Activated T-cell treated with anti-CD3 and anti-CD28 coated beads for 48 hours (primary cell): ENCODE measurements around the gene ST8SIA1.
"Not testable (repeated sequence)": the region's sequence is repeated elsewhere in the genome, so short reads cannot be mapped to it uniquely, and the experiment has no call there.

ENCODE experiments used
- DNase-seq: peaks from one replicate; pipeline ENCODE4 v3.0.0-alpha.2; 2020; ENCODE audit warnings: low read depth

The ST8SIA1 gene

GRCh38 chr12:22169376-22169775 is 165.1 kb downstream of the ST8SIA1 start:
- no peak for DNase-seq

DNA sequence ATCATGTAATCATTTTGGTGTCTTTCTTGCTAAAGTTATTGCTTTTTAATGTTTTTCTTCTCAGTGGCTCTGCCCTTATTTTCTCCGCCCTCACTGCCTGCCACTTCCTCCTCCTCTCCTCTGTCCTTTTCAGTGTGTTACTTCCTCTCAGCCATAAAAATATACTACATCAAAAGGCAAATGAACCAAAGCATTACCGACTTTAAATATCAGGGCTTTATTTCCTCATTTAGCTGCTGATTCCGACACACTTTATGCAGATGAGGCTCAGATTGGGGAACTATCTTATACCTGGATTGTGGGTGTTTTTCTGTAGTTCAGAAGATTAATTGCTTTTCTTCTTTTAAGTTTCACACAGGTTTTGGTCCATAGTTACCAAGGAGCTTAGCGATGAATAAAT is 170.4 kb downstream of the ST8SIA1 start:
- no peak for DNase-seq

GRCh38 chr12:22163594-22163993 is 170.9 kb downstream of the ST8SIA1 start:
- no peak for DNase-seq

DNA sequence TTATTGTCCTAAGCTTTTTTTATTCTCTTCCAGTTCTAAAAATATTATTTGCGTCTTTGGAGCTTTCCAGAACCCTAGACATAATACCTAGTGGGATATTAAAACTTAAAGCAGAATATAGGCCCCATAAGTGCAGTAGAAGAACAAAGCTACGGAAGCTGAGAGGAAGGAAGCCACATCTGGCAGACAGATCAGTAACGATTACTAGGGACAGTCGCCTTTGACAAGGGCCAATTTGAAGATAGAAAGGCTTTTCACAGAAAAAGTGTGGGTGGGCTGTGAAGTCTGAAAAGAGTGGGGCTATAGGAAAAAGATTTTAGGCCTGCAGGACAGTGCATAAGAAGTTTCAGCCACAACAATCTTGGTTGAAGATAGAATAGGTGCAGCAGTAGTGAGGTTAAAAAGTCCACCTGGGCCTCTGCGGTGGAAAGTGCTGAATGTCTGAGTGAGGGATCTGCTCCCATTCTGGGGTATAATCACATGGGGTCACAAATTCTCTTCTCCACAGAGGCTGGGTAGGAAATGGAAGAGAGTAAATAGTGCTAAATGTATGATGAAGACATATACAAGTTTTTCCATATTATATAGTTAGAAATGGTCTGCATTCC is 174.0 kb downstream of the ST8SIA1 start:
- DNase-seq, result no peak

GRCh38 chr12:22149286-22149685 is 185.2 kb downstream of the ST8SIA1 start:
- DNase-seq, result not testable (repeated sequence)

DNA sequence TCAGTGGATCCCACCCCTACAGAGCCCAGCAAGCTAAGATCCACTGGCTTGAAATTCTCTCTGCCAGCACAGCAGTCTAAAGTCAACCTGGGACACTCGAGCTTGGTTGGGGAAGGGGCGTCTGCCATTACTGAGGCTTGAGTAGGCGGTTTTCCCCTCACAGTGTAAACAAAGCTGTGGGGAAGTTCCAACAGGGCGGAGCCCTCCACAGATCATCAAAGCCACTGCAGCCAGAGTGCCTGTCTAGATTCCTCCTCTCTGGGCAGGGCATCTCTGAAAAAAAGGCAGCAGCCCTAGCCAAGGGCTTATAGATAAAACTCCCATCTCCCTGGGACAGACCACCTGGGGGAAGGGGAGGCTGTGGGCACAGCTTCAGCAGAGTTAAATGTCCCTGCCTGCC is 187.8 kb downstream of the ST8SIA1 start:
- DNase-seq, result not testable (repeated sequence)
